ENCODE results near the gene ZNF598. TPM values are rescaled to one million over a fixed set of nuclear protein-coding genes. Genes with fewer than 3 reads are reported as not detected.

Gene ZNF598
- 5.7 TPM for total RNA-seq

DNA sequence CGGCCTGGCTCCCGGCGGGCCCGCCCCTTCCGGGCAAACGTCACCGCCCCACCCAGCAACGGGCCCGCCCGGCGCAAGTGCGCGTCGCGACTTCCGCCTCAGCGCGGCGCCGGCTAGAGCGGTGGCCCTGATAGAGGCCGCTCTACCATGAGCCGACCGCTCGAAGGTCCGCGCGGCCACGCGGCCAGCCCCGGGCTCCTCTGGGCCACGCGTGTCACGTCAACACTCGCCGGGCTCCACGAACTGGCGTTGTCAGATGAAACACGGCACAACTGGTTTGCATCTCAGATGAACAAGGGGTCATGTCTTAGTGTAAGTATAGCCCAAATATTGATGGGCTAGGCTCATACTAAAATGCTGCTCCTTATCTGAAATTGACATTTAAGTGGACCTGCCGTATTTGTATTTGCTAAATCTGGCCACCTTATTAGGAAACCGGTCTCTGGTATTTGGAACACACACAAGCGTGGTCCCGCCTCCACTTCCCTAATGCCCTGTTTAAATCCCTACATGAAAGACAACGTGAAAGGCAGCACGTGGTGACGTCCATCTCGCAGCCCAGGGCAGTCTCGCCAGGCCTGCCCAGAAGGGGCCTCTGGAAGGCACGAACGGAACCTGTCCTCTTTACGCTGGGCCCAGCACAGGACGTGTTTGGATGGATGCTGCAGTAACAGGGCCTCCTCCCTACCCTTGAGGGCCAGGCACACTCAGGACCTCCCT, at the start of gene ZNF598:
Gene ZNF598, minus strand, starts transcription at position 31 of the 720 bp plus-strand sequence.
- FAIRE-seq, result no peak
- peak; percentile 99 to 100 for DNase-seq (ENCODE audit: low spot score in 2 of 2)

DNA sequence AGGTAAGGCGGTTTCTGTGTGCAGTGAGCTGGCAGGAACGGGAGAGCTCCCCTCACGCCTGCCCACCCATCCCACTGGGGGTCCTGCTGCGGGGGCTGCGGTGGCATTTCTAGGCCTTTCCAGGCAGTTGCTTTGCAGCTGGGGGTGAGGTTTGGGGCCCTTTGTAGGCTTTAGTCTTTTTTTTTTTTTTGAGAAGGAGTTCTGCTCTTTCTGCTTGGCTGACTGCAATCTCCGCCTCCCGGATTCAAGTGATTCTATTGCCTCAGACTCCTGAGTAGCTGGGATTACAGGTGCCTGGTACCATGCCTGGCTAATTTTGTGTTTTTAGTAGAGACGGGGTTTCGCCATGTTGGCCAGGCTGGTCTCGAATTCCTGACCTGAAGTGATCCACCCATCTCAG, 49.3 kb upstream of the ZNF598 start:
- no peak for DNase-seq (ENCODE audit: low spot score in 2 of 2)
- FAIRE-seq, result no peak

GRCh38 chr16:2058420-2058819, 48.8 kb upstream of the ZNF598 start:
- FAIRE-seq (no peak), DNase-seq (ENCODE audit: low spot score in 2 of 2) (no peak)

DNA sequence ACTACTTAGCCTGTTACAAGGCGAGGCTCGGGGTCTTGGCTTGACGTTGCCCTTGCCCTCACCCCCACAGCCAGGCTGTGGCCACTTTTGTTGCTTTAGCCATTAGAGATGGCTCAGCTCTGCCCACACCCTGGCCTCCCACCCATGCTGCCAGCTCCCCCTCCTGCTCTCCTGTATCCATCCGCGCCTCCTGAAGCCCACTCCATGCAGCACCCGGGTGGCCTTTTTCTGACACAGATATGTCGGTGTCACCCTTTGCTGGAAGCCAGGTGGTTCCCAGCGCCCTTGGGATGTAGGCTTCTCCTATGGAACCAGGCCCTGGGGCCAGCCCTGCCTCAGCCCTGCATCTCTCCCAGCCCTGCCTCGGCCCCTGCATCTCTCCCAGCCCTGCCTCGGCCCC, 47.8 kb upstream of the ZNF598 start:
- no peak for FAIRE-seq
- DNase-seq (ENCODE audit: low spot score in 2 of 2), result no peak

DNA sequence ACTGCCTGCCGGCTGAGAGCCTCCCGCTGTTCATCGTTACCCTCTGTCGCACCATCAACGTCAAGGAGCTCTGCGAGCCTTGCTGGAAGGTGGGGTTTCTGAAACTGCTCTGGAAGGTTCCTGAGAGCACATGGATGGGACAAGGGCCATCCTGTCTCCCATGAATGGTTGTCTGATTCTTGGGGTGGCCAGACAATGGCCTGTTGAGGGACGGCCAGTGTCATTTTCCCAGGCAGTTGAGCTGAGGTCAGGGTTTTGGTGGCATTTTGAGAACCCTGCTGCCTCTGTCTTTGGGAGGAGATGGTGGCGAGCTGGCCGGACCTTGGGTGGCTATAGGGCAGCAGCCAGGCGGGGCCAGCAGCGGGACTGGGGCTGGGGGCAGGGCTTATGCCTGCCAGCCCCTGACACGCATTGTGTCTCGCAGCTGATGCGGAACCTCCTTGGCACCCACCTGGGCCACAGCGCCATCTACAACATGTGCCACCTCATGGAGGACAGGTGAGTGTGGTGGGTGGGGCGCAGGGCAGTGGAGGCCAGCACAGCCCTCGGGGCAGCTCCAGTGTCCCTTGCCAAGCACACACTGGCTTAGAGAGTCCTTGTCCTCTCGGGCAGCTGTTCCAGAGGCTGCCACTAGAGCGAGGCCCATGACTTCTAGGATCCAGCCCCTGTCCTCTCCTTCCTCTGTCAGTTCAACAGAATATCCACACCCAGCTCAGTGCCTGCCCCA, 47.2 kb upstream of the ZNF598 start:
- FAIRE-seq (no peak), DNase-seq (ENCODE audit: low spot score in 2 of 2) (no peak)

- FAIRE-seq, result no peak
Observed at GRCh38 chr16:2056077-2056476, 46.5 kb upstream of the ZNF598 start.

GRCh38 chr16:2054543-2055245, 45.1 kb upstream of the ZNF598 start:
- FAIRE-seq (no peak), DNase-seq (ENCODE audit: low spot score in 2 of 2) (no peak)

More at GRCh38 chr16:2056077-2056476, 46.5 kb upstream of the ZNF598 start:
- DNase-seq (ENCODE audit: low spot score in 2 of 2), result no peak

GRCh38 chr16:2053897-2054296, 44.3 kb upstream of the ZNF598 start:
- DNase-seq (ENCODE audit: low spot score in 2 of 2) (no peak), FAIRE-seq (no peak)

DNA sequence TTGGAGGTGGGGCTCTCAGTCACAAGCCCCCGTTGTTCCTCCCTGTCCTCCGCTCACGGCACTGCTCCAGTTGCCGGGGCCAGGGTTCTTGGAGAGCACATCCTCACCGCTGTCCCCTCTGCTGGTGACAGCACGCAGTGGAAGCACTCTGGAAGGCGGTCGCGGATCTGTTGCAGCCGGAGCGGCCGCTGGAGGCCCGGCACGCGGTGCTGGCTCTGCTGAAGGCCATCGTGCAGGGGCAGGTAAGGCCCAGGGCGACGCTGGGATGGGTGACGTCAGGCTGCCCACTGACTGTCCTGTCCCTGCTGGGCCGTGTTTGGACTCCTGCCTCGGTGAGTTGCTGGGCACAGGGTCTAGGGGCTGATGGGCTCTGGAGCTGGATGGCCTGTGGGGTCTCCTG, 43.6 kb upstream of the ZNF598 start:
- FAIRE-seq (no peak), DNase-seq (ENCODE audit: low spot score in 2 of 2) (no peak)

- no peak for FAIRE-seq
- no peak for DNase-seq (ENCODE audit: low spot score in 2 of 2)
Observed at GRCh38 chr16:2048116-2048543, 38.5 kb upstream of the ZNF598 start.

GRCh38 chr16:2047330-2048115, 37.9 kb upstream of the ZNF598 start, which contains the start of the genes NTHL1 and TSC2:
NTHL1 (minus strand) TSS chr16:2047834; CDS start chr16:2047823, 11 bp downstream.
TSC2 (plus strand) TSS chr16:2047985; CDS start chr16:2048616, 631 bp downstream.
- no peak for FAIRE-seq
- DNase-seq (ENCODE audit: low spot score in 2 of 2), result peak; percentile 98 to 99

- DNase-seq (ENCODE audit: low spot score in 2 of 2), result no peak
- FAIRE-seq, result no peak
Observed at GRCh38 chr16:2046893-2047329, 37.3 kb upstream of the ZNF598 start.

GRCh38 chr16:2045965-2046892, 36.6 kb upstream of the ZNF598 start:
- DNase-seq (ENCODE audit: low spot score in 2 of 2) (no peak), FAIRE-seq (no peak)

DNA sequence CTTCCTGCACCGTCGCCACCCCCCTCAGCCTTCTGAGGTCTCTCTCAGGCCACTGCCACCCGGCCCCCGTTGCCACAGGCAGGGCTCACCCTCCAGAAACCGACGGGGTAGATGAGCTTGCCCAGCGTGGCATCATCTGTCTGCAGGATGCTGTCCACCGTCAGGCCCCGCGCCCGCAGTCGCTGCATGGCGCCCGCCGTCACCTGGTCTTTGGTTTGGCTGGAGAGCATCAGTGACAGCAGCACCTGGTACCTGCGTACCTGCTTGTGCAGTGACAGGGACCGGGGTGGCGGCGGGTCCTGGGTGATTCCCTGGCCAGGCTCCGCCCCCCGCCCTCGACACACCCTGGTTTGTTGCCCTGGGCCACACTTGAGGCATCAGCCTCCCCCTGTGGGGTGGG, 34.9 kb upstream of the ZNF598 start:
- DNase-seq (ENCODE audit: low spot score in 2 of 2) (no peak), FAIRE-seq (no peak)

- DNase-seq (ENCODE audit: low spot score in 2 of 2) (no peak), FAIRE-seq (no peak)
Observed at GRCh38 chr16:2043667-2044451, 34.2 kb upstream of the ZNF598 start.

DNA sequence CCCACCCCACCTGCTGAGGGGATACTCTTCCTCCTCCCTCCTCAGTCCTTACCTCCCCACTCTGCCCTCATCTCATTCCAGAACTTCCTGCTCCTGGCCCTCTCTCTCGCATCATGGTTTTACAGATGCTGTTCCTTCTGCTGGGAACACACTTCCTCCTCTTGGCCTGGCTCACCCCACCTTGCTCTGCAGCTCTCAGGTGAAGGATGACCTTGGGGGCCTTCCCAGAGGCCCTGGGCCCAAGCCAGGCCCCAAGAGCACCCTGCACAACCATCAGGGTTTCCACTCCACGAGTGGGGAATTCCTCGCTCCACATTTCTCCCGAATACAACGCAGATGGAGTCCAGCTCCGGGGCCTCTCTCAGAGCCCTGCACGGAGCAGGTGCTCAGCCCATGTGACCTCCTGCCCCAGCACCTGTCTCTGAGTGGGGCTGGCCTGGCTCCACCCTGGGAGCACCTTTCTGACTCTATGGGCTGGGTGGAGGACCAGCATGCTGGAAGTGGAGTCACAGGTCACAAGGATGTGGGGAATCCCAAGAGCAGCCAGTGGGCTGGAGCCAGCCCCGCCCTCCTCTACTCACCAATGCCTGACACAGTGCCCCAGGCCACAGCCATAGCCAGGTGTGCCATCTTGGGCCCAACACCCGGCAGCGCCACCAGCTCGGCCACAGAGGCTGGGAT, 33.5 kb upstream of the ZNF598 start:
- no peak for FAIRE-seq
- DNase-seq (ENCODE audit: low spot score in 2 of 2), result no peak

- no peak for DNase-seq (ENCODE audit: low spot score in 2 of 2)
- FAIRE-seq, result no peak
Observed at GRCh38 chr16:2042171-2042985, 32.8 kb upstream of the ZNF598 start.
